ENCODE data around the gene PSMC3IP.

The PSMC3IP gene

DNA sequence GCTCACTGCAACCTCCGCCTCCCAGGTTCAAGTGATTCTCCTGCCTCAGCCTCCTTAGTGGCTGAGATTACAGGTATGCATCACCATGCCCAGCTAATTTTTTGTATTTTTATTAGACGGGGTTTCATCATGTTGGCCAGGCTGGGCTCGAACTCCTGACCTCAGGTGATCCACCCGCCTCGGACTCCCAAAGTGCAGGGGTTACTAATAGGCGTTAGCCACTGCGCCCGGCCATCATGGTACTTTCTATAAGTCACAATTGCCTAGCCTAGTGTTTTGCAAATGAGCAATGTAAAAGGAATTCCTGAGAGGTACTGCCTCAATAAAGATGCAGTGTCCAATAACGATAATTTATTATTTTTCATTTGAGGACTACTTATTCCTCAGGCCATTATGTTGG, 13.9 kb upstream of the PSMC3IP start:
- H3K4me3 ChIP-seq (replicated peaks; ENCODE audit: low read depth, low read length) = no peak overlapping the region
- no peaks in the 10 kb centered on the region for H3K27me3 ChIP-seq (replicated peaks; ENCODE audit: control insufficient read depth, insufficient read depth, low read length)
- H3K36me3 ChIP-seq (ENCODE audit: control insufficient read depth, insufficient read depth, low read length) = peaks cover 14% of the 10 kb centered on the region
- no peak for DNase-seq (ENCODE audit: extremely low read depth, insufficient read length)
- TF ChIP-seq, protein P1, sequence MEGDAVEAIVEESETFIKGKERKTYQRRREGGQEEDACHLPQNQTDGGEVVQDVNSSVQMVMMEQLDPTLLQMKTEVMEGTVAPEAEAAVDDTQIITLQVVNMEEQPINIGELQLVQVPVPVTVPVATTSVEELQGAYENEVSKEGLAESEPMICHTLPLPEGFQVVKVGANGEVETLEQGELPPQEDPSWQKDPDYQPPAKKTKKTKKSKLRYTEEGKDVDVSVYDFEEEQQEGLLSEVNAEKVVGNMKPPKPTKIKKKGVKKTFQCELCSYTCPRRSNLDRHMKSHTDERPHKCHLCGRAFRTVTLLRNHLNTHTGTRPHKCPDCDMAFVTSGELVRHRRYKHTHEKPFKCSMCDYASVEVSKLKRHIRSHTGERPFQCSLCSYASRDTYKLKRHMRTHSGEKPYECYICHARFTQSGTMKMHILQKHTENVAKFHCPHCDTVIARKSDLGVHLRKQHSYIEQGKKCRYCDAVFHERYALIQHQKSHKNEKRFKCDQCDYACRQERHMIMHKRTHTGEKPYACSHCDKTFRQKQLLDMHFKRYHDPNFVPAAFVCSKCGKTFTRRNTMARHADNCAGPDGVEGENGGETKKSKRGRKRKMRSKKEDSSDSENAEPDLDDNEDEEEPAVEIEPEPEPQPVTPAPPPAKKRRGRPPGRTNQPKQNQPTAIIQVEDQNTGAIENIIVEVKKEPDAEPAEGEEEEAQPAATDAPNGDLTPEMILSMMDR (IDR thresholded peaks at IDR 0.05; ENCODE audit: insufficient read depth, low read length, poor library complexity, severe bottlenecking) = no peak

DNA sequence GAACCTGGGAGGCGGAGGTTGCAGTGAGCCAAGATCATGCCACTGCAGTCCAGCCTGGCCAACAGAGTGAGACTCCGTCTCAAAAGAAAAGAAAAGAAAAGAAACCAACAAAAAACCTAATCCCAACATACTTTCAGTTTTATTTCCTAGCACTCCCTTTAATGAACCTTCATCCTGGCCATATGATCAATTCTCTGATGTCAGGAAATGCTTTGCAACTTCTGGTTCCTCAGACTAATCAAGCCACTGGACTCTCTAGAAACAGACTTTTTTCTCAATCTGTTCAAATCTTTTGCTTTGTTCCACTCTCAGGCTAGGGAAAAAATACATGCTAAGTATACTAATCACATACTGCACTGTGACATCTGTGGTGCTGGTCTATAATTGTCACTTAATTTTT, 13.4 kb upstream of the PSMC3IP start:
- H3K27me3 ChIP-seq (replicated peaks; ENCODE audit: control insufficient read depth, insufficient read depth, low read length) = no peaks in the 10 kb centered on the region
- DNase-seq (ENCODE audit: extremely low read depth, insufficient read length) = no peak
- TF ChIP-seq, protein P1 (IDR thresholded peaks at IDR 0.05; ENCODE audit: insufficient read depth, low read length, poor library complexity, severe bottlenecking) = no peak
- H3K4me3 ChIP-seq (replicated peaks; ENCODE audit: low read depth, low read length) = no peak overlapping the region
- H3K36me3 ChIP-seq (ENCODE audit: control insufficient read depth, insufficient read depth, low read length) = peaks cover 14% of the 10 kb centered on the region

DNA sequence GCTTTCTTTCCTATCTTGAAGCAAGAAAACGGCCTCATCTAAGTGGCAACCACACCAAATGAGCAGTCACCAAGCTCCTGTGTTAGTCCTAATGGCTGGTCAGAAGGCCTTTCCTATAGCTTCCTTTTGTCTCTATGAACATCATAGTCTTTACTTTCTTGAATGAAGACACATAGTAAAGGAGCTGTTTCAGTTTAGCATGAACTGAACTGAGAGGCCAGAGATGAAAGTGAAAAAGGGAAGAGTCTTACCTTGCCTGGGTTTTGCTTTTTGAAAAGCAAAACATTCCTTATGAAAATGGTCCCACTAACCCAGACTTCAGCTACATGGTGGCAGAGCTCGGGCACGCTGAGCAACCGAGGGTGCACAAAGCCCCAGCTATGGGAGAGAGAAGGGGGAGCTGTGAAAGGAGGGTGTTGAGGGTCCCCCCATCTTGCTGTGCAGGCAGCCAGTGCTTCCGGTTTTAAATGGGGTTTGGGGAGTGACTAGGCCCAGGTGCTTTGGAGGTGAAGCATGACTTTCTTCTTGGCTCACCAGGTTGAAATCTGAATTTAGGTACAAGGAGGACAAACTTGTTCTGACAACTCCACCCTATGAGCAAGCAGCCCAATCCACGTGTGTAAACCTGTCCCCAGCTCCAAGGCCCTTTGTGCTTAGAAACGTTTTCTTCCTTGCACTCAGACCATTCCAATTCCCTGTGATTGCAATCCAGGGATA, 9.1 kb upstream of the PSMC3IP start:
- H3K27me3 ChIP-seq (replicated peaks; ENCODE audit: control insufficient read depth, insufficient read depth, low read length) = no peaks in the 10 kb centered on the region
- peak; percentile 64 for DNase-seq (ENCODE audit: extremely low read depth, insufficient read length)
- H3K36me3 ChIP-seq (ENCODE audit: control insufficient read depth, insufficient read depth, low read length) = peaks cover 42% of the 10 kb centered on the region
- H3K4me3 ChIP-seq (replicated peaks; ENCODE audit: low read depth, low read length) = peak overlapping the region; percentile 5; the same call in 1 of the 2 replicates
- TF ChIP-seq, protein P1 (IDR thresholded peaks at IDR 0.05; ENCODE audit: insufficient read depth, low read length, poor library complexity, severe bottlenecking) = no peak

DNA sequence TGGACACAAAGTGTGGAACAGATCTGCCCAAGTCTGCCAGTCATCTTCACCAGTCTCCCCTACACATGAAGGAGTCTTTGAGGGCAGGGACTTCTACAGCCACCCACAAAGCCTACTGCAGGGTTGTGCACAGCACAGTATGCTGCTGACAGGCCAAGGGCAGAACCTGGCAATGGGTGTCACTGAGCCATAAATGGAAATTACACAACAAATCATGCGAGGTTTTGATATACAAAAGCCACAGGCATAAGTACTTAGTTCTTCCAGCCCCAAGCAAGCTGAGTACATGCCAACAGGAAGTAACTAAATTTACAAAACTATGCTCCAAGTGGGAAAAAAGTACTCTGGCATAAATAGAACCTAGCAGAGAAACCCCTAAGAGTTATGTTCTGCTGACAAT, 7.8 kb upstream of the PSMC3IP start:
- H3K36me3 ChIP-seq (ENCODE audit: control insufficient read depth, insufficient read depth, low read length) = peaks cover 47% of the 10 kb centered on the region
- DNase-seq (ENCODE audit: extremely low read depth, insufficient read length) = no peak
- H3K4me3 ChIP-seq (replicated peaks; ENCODE audit: low read depth, low read length) = no peak overlapping the region
- H3K27me3 ChIP-seq (replicated peaks; ENCODE audit: control insufficient read depth, insufficient read depth, low read length) = no peaks in the 10 kb centered on the region
- TF ChIP-seq, protein P1 (IDR thresholded peaks at IDR 0.05; ENCODE audit: insufficient read depth, low read length, poor library complexity, severe bottlenecking) = no peak

DNA sequence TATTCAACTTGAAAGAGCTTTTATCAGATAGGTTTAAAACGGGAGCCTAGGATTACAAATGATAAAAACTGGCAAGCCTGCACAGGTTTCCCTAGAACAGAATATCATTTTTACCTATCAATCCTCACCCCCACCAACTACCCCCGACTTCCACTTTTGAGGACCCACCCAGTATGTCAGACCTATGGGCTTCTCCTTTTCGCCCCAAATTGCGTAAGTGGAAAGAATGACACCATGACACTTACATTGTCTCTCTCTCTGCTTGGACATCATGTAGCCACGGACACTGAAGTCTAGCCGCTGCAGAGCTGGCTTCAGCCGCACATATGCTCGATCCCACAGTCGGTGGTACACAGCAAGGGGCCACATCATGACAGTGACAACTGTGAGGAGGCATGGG, 7.4 kb upstream of the PSMC3IP start:
- Histone ChIP-seq H3K4me3 (replicated peaks; ENCODE audit: low read depth, low read length) (no peak overlapping the region), H3K27me3 (replicated peaks; ENCODE audit: control insufficient read depth, insufficient read depth, low read length) (no peaks in the 10 kb centered on the region), H3K36me3 (ENCODE audit: control insufficient read depth, insufficient read depth, low read length) (peaks cover 45% of the 10 kb centered on the region)
- TF ChIP-seq, protein P1 (IDR thresholded peaks at IDR 0.05; ENCODE audit: insufficient read depth, low read length, poor library complexity, severe bottlenecking) = no peak
- no peak for DNase-seq (ENCODE audit: extremely low read depth, insufficient read length)
